PC-9 (cell line): ENCODE measurements around the gene GUCY1A2. TPM values are rescaled to one million over a fixed set of nuclear protein-coding genes. Genes with fewer than 3 reads are reported as not detected.
A peak's percentile ranks its signal among the peaks of the same experiment; 100 is the strongest.

Source experiments
- BruUV-seq: library from RNA; stranded (reverse); fragments of 400-500 nt; replicated peaks from 2 replicates; lab custom pipeline; 2021; lab: Mats Ljungman, UMichigan
- CTCF ChIA-PET: fragments of 300-600 bp; sonication (Branson Sonifier 250); formaldehyde crosslinking; loops from one replicate; lab custom pipeline; 2022; ENCODE audit warnings: antibody characterized with exemption; lab: Charles Lee
- POLR2A ChIA-PET: fragments of 300-600 bp; sonication (Branson Sonifier 250); formaldehyde crosslinking; loops from one replicate; lab custom pipeline; 2022; ENCODE audit warnings: antibody characterized with exemption; ENCODE audit not compliant: unreplicated experiment; lab: Charles Lee
- DNase-seq, 2 experiments: peaks; one replicate each; pipeline versions ENCODE4 v3.0.0 to v3.0.0-alpha.2; 2015 to 2022; ENCODE audit warnings: mixed read lengths in 1 of 2
- H2AFZ ChIP-seq: fragments of 200-600 bp; sonication (generic); 2 replicates; pipeline ENCODE4 v1.8.1; 2017; ENCODE audit warnings: antibody characterized with exemption
- H3F3A ChIP-seq: fragments of 200-600 bp; sonication (generic); 2 replicates; pipeline ENCODE4 v1.8.1; 2017; ENCODE audit warnings: antibody characterized with exemption, mild to moderate bottlenecking, low read depth; ENCODE audit not compliant: insufficient read depth
- H3K27ac ChIP-seq: fragments of 200-600 bp; sonication (generic); 2 replicates; pipeline ENCODE4 v1.6.1; 2016; ENCODE audit warnings: mixed run types
- H3K27me3 ChIP-seq: fragments of 200-600 bp; sonication (generic); 2 replicates; pipeline ENCODE4 v1.6.1; 2016; ENCODE audit warnings: low read depth, mixed run types; ENCODE audit not compliant: insufficient read depth
- H3K36me3 ChIP-seq: fragments of 200-600 bp; sonication (generic); 2 replicates; pipeline ENCODE4 v1.6.1; 2016; ENCODE audit warnings: low read depth, mixed run types
- H3K4me1 ChIP-seq: fragments of 200-600 bp; sonication (generic); replicated peaks from 2 replicates; pipeline ENCODE4 v1.6.1; 2016; ENCODE audit warnings: mixed run types; ENCODE audit not compliant: insufficient read depth
- H3K4me2 ChIP-seq: fragments of 200-600 bp; sonication (generic); 2 replicates; pipeline ENCODE4 v1.6.1; 2017; ENCODE audit warnings: mixed run types
- H3K4me3 ChIP-seq: fragments of 200-600 bp; sonication (generic); 2 replicates; pipeline ENCODE4 v1.6.1; 2016; ENCODE audit warnings: mixed run types
- H3K79me2 ChIP-seq: fragments of 200-600 bp; sonication (generic); 2 replicates; pipeline ENCODE4 v1.6.1; 2017; ENCODE audit warnings: low read depth, mixed run types
- H3K9me2 ChIP-seq: fragments of 200-600 bp; sonication (generic); 2 replicates; pipeline ENCODE4 v1.8.1; 2017; ENCODE audit warnings: mild to moderate bottlenecking; ENCODE audit not compliant: insufficient read depth
- H3K9me3 ChIP-seq: fragments of 200-600 bp; sonication (generic); 2 replicates; pipeline ENCODE4 v1.8.1; 2016; ENCODE audit warnings: low read depth; ENCODE audit not compliant: insufficient read depth
- H4K20me1 ChIP-seq: fragments of 200-600 bp; sonication (generic); 2 replicates; pipeline ENCODE4 v1.8.1; 2017; ENCODE audit not compliant: insufficient read depth
- CTCF ChIP-seq: fragments of 200-600 bp; sonication (generic); conservative IDR thresholded peaks from 2 replicates; pipeline ENCODE4 v1.6.1; 2017; ENCODE audit warnings: mixed run types, antibody characterized with exemption, mild to moderate bottlenecking, moderate library complexity
- EZH2 ChIP-seq: fragments of 200-600 bp; sonication (generic); IDR thresholded peaks from 2 replicates; pipeline ENCODE4 v1.8.0; 2017; ENCODE audit warnings: antibody characterized with exemption, low read depth
- intact Hi-C: fragments of 100-400 bp; cut with micrococcal nuclease; formaldehyde crosslinking; loops from one replicate; pipeline ENCODE4 v1.10.0; 2022; ENCODE audit not compliant: unreplicated experiment
- total RNA-seq: library from RNA; stranded (reverse); gene quantifications from 2 replicates; pipeline ENCODE4 v1.2.3, GENCODE V29; 2021

The GUCY1A2 gene
- total RNA-seq, 1 experiment from 2014 or later: not detected

- Histone ChIP-seq H3K27ac (no peak overlapping the region), H3K79me2 (no peaks in the 10 kb centered on the region), H3K4me1 (no peaks in the 10 kb centered on the region), H3K36me3 (no peaks in the 10 kb centered on the region), H3F3A (no peaks in the 10 kb centered on the region), H4K20me1 (no peaks in the 10 kb centered on the region), H3K27me3 (no peaks in the 10 kb centered on the region), H2AFZ (no peak overlapping the region), H3K9me2 (no peaks in the 10 kb centered on the region), H3K4me2 (no peak overlapping the region), H3K9me3 (no peaks in the 10 kb centered on the region), H3K4me3 (no peak overlapping the region)
- no peak for DNase-seq
- no peak for TF ChIP-seq EZH2
- no peak for TF ChIP-seq CTCF
- ChIA-PET CTCF (no interaction called here), POLR2A (no interaction called here)
- intact Hi-C loops: no loop called here
- BruUV-seq: no TSS peak
Observed at GRCh38 chr11:106920899-106921509, 97.3 kb downstream of the GUCY1A2 start.

- H4K20me1 ChIP-seq: no peaks in the 10 kb centered on the region
- DNase-seq: peak in 1 of 2 experiments; percentile 10
- H3K4me3 ChIP-seq: no peak overlapping the region
- H3F3A ChIP-seq: no peaks in the 10 kb centered on the region
- H3K27ac ChIP-seq: no peak overlapping the region
- no TSS peak for BruUV-seq
- intact Hi-C loops: no loop called here
- H3K36me3 ChIP-seq: no peaks in the 10 kb centered on the region
- H3K9me2 ChIP-seq: no peaks in the 10 kb centered on the region
- H3K4me2 ChIP-seq: no peak overlapping the region
- POLR2A ChIA-PET: no interaction called here
- H3K27me3 ChIP-seq: no peaks in the 10 kb centered on the region
- CTCF ChIA-PET: no interaction called here
- H3K4me1 ChIP-seq: no peaks in the 10 kb centered on the region
- H3K79me2 ChIP-seq: no peaks in the 10 kb centered on the region
- 0 out of 2 replicates have a peak, but pooled peaks cover 4% of the 10 kb centered on the region for H3K9me3 ChIP-seq
- H2AFZ ChIP-seq: no peak overlapping the region
- peak; percentile 75 for TF ChIP-seq CTCF
- no peak for TF ChIP-seq EZH2
Observed at GRCh38 chr11:106917973-106918372, 100.3 kb downstream of the GUCY1A2 start.

GRCh38 chr11:106914409-106914808 lies 103.9 kb downstream of the GUCY1A2 start:
- Histone ChIP-seq H2AFZ (no peak overlapping the region), H3K79me2 (no peaks in the 10 kb centered on the region), H3K4me3 (no peak overlapping the region), H3K36me3 (no peaks in the 10 kb centered on the region), H3K9me3 (0 out of 2 replicates have a peak, but pooled peaks cover 4% of the 10 kb centered on the region), H4K20me1 (no peaks in the 10 kb centered on the region), H3K27me3 (no peaks in the 10 kb centered on the region), H3K9me2 (no peaks in the 10 kb centered on the region), H3K4me2 (no peak overlapping the region), H3F3A (no peaks in the 10 kb centered on the region), H3K4me1 (no peaks in the 10 kb centered on the region), H3K27ac (no peak overlapping the region)
- CTCF ChIA-PET: no interaction called here
- TF ChIP-seq CTCF (no peak), EZH2 (no peak)
- POLR2A ChIA-PET: no interaction called here
- DNase-seq: no peak
- intact Hi-C loops: no loop called here
- BruUV-seq: no TSS peak
